HepG2 (cell line): ENCODE measurements around the gene IL6R. TPM values are rescaled to one million over a fixed set of nuclear protein-coding genes. Genes with fewer than 3 reads are reported as not detected.

Experiments
- AHR ChIP-seq: IDR thresholded peaks from 2 replicates; pipeline ENCODE4 v1.6.1; 2018; ENCODE audit warnings: missing genetic modification reagents, missing compliant biosample characterization
- ARID4A ChIP-seq: sonication (generic); formaldehyde crosslinking; IDR thresholded peaks from 2 replicates; pipeline ENCODE4 v1.5.0; 2020; ENCODE audit warnings: mild to moderate bottlenecking, missing genetic modification reagents, borderline replicate concordance
- CENPT ChIP-seq: sonication (generic); formaldehyde crosslinking; IDR thresholded peaks from 2 replicates; pipeline ENCODE4 v1.8.0; 2022; ENCODE audit warnings: low read depth, mild to moderate bottlenecking, moderate library complexity, missing genetic modification reagents
- HDAC2 ChIP-seq: sonication (generic); formaldehyde crosslinking; IDR thresholded peaks from 2 replicates; pipeline ENCODE4 v1.4.0; 2020; ENCODE audit warnings: missing genetic modification reagents
- MLLT10 ChIP-seq: sonication (generic); formaldehyde crosslinking; IDR thresholded peaks from 2 replicates; pipeline ENCODE4 v1.4.0; 2020; ENCODE audit warnings: missing genetic modification reagents
- MLXIP ChIP-seq: sonication (generic); formaldehyde crosslinking; IDR thresholded peaks from 2 replicates; pipeline ENCODE4 v1.9.0; 2021; ENCODE audit warnings: missing genetic modification reagents, borderline replicate concordance
- MTERF4 ChIP-seq: sonication (generic); formaldehyde crosslinking; IDR thresholded peaks from 2 replicates; pipeline ENCODE4 v1.8.0; 2023; ENCODE audit warnings: mild to moderate bottlenecking, missing genetic modification reagents
- NFKB2 ChIP-seq: sonication (generic); formaldehyde crosslinking; IDR thresholded peaks from 2 replicates; pipeline ENCODE4 v1.4.0; 2020; ENCODE audit warnings: missing genetic modification reagents, borderline replicate concordance
- NFKBIZ ChIP-seq: IDR thresholded peaks from 2 replicates; pipeline ENCODE4 v1.6.1; 2018; ENCODE audit warnings: missing genetic modification reagents, missing compliant biosample characterization
- PAX8 ChIP-seq: sonication (generic); formaldehyde crosslinking; IDR thresholded peaks from 2 replicates; pipeline ENCODE4 v1.8.0; 2022; ENCODE audit warnings: mild to moderate bottlenecking, missing genetic modification reagents, borderline replicate concordance
- XRCC5 ChIP-seq: fragments of 200-400 bp; formaldehyde crosslinking; optimal IDR thresholded peaks from 2 replicates; pipeline ENCODE3; 2017; ENCODE audit warnings: mild to moderate bottlenecking, low read length
- YY1 ChIP-seq: IDR thresholded peaks from 2 replicates; pipeline ENCODE4 v1.6.1; 2011; ENCODE audit warnings: low read length, low read depth, moderate library complexity, mild to moderate bottlenecking; ENCODE audit not compliant: insufficient read depth, insufficient replicate concordance
- ZFX ChIP-seq: sonication (generic); formaldehyde crosslinking; IDR thresholded peaks from 2 replicates; pipeline ENCODE4 v1.4.0; 2020; ENCODE audit warnings: mild to moderate bottlenecking, low read depth, missing genetic modification reagents, moderate library complexity
- ZNF101 ChIP-seq: sonication (generic); formaldehyde crosslinking; IDR thresholded peaks from 2 replicates; pipeline ENCODE4 v1.4.0; 2020; ENCODE audit warnings: mild to moderate bottlenecking, low read depth, missing genetic modification reagents, borderline replicate concordance
- ZNF280B ChIP-seq: sonication (generic); formaldehyde crosslinking; IDR thresholded peaks from 2 replicates; pipeline ENCODE4 v1.5.0; 2020; ENCODE audit warnings: missing genetic modification reagents, mild to moderate bottlenecking, borderline replicate concordance
- ZNF724P ChIP-seq: sonication (generic); formaldehyde crosslinking; IDR thresholded peaks from 2 replicates; pipeline ENCODE4 v1.8.0; 2022; ENCODE audit warnings: missing genetic modification reagents, borderline replicate concordance
- ZNF747 ChIP-seq: sonication (generic); formaldehyde crosslinking; IDR thresholded peaks from 2 replicates; pipeline ENCODE4 v1.8.1; 2023; ENCODE audit warnings: missing genetic modification reagents, mild to moderate bottlenecking, borderline replicate concordance
- ZNF773 ChIP-seq: sonication (generic); formaldehyde crosslinking; IDR thresholded peaks from 2 replicates; pipeline ENCODE4 v1.4.0; 2020; ENCODE audit warnings: missing genetic modification reagents, borderline replicate concordance
- ZNF790 ChIP-seq: sonication (generic); formaldehyde crosslinking; IDR thresholded peaks from 2 replicates; pipeline ENCODE4 v1.8.0; 2022; ENCODE audit warnings: missing genetic modification reagents, mild to moderate bottlenecking, borderline replicate concordance
- ZNF792 ChIP-seq: IDR thresholded peaks from 2 replicates; pipeline ENCODE4 v1.6.1; 2016
- polyA plus RNA-seq, 8 experiments: library from polyadenylated mRNA; depleted of rRNA in 3 of 8; stranded (reverse) in 7 of 8; unstranded in 1 of 8; fragments of >200 nt; fragmentation: Illumina TruSeq in 4 of 8; extraction: Trizol in 4 of 8; gene quantifications; 2 replicates each; pipeline versions ENCODE4 v1.2.1 to v1.2.3, GENCODE V29; 2011 to 2016; ENCODE audit warnings: low read depth in 4 of 8, missing spikeins in 1 of 8, mixed read lengths in 1 of 8; ENCODE audit not compliant: insufficient read depth in 1 of 8
- total RNA-seq, 5 experiments: library from RNA; depleted of rRNA; stranded (reverse); fragments of >200 nt; fragmentation: Illumina TruSeq; extraction: Trizol; gene quantifications; 2 replicates each; pipeline ENCODE4 v1.2.3, GENCODE V29; 2016; ENCODE audit warnings: low read depth in 1 of 5

Gene IL6R
- total and polyA plus RNA-seq, 2 of the 13 experiments (the other 11 are each of a cell fraction or from before 2014, with no cell fraction given): 5.0 to 24.5 TPM

- TF ChIP-seq YY1 (peak; percentile 16), ZFX (peak; percentile 52; the same call in 1 of the 2 replicates), ZNF724P (CRISPR knock-in tag) (no peak), CENPT (CRISPR knock-in tag) (no peak), AHR (no peak), NFKB2 (CRISPR knock-in tag) (no peak), XRCC5 (peak; percentile 29), NFKBIZ (no peak), HDAC2 (CRISPR knock-in tag) (no peak), MTERF4 (CRISPR knock-in tag) (no peak), ZNF101 (no peak), ZNF792 (CRISPR knock-in tag) (no peak), ZNF280B (no peak), MLXIP (CRISPR knock-in tag) (no peak), ZNF790 (CRISPR knock-in tag) (no peak), ARID4A (CRISPR knock-in tag) (no peak), MLLT10 (CRISPR knock-in tag) (no peak), ZNF773 (CRISPR knock-in tag) (no peak), PAX8 (CRISPR knock-in tag) (no peak), ZNF747 (CRISPR knock-in tag) (no peak)
These were observed 74.8 kb downstream of the IL6R start (continued) for GRCh38 chr1:154479764-154480421.
